ENCODE measurements around the gene KIAA1958.

DNA sequence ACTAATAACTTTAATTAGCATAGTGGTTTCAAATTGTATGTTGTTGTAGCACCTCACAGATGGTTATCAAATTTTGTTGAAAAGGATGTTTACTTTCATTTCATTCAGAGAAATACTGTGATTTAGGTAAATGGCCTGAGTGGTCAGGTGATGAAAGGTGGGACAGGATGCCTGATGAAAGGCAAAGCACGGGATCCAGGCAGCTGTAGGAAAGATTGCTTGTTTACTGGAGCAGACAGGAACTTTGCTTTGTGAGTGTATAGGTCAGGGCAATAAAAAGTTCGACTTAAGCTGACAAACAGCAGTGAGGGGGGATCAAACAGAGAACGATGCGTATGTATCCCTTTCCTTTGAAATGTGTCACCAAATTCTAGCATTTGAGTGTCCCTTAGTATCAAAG is 19.0 kb downstream of the KIAA1958 start:
- TF ChIP-seq, protein P1, sequence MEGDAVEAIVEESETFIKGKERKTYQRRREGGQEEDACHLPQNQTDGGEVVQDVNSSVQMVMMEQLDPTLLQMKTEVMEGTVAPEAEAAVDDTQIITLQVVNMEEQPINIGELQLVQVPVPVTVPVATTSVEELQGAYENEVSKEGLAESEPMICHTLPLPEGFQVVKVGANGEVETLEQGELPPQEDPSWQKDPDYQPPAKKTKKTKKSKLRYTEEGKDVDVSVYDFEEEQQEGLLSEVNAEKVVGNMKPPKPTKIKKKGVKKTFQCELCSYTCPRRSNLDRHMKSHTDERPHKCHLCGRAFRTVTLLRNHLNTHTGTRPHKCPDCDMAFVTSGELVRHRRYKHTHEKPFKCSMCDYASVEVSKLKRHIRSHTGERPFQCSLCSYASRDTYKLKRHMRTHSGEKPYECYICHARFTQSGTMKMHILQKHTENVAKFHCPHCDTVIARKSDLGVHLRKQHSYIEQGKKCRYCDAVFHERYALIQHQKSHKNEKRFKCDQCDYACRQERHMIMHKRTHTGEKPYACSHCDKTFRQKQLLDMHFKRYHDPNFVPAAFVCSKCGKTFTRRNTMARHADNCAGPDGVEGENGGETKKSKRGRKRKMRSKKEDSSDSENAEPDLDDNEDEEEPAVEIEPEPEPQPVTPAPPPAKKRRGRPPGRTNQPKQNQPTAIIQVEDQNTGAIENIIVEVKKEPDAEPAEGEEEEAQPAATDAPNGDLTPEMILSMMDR (conservative IDR thresholded peaks at IDR 0.05; ENCODE audit: low read length), result no peak
- TF ChIP-seq EZH2phosphoT487 (IDR thresholded peaks at IDR 0.05; ENCODE audit: borderline replicate concordance), result no peak
